Measurements from ENCODE around the gene MYG1.

DNA sequence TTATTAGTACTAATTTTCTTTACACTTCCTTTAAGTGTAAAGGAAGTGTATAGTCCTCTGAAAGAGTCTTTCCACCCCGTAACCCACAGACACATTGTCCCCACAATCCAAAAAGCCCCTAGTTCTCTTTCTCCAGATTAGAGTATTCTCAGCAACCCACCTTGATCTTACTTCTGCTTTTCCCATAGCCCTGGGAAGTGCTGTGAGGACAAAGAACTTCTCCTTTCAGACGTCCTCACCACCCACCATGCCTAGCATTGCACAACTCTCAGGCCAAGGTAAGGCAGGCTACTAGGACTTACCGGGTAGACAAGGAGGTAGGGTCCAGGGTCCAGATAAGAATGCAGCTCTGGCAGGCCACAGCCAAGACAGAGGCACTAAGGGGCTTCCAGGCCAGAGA is 14.5 kb downstream of the MYG1 start:
- no peak for TF ChIP-seq POLR2A (IDR thresholded peaks at IDR 0.05; ENCODE audit: borderline replicate concordance, extremely low read depth, insufficient read depth, insufficient read length)
- TF ChIP-seq, protein P1, sequence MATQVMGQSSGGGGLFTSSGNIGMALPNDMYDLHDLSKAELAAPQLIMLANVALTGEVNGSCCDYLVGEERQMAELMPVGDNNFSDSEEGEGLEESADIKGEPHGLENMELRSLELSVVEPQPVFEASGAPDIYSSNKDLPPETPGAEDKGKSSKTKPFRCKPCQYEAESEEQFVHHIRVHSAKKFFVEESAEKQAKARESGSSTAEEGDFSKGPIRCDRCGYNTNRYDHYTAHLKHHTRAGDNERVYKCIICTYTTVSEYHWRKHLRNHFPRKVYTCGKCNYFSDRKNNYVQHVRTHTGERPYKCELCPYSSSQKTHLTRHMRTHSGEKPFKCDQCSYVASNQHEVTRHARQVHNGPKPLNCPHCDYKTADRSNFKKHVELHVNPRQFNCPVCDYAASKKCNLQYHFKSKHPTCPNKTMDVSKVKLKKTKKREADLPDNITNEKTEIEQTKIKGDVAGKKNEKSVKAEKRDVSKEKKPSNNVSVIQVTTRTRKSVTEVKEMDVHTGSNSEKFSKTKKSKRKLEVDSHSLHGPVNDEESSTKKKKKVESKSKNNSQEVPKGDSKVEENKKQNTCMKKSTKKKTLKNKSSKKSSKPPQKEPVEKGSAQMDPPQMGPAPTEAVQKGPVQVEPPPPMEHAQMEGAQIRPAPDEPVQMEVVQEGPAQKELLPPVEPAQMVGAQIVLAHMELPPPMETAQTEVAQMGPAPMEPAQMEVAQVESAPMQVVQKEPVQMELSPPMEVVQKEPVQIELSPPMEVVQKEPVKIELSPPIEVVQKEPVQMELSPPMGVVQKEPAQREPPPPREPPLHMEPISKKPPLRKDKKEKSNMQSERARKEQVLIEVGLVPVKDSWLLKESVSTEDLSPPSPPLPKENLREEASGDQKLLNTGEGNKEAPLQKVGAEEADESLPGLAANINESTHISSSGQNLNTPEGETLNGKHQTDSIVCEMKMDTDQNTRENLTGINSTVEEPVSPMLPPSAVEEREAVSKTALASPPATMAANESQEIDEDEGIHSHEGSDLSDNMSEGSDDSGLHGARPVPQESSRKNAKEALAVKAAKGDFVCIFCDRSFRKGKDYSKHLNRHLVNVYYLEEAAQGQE (IDR thresholded peaks at IDR 0.05; ENCODE audit: low read depth) = no peak
- no peak for TF ChIP-seq SIN3A (IDR thresholded peaks at IDR 0.05; ENCODE audit: low read depth)
- TF ChIP-seq, protein P2, sequence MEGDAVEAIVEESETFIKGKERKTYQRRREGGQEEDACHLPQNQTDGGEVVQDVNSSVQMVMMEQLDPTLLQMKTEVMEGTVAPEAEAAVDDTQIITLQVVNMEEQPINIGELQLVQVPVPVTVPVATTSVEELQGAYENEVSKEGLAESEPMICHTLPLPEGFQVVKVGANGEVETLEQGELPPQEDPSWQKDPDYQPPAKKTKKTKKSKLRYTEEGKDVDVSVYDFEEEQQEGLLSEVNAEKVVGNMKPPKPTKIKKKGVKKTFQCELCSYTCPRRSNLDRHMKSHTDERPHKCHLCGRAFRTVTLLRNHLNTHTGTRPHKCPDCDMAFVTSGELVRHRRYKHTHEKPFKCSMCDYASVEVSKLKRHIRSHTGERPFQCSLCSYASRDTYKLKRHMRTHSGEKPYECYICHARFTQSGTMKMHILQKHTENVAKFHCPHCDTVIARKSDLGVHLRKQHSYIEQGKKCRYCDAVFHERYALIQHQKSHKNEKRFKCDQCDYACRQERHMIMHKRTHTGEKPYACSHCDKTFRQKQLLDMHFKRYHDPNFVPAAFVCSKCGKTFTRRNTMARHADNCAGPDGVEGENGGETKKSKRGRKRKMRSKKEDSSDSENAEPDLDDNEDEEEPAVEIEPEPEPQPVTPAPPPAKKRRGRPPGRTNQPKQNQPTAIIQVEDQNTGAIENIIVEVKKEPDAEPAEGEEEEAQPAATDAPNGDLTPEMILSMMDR (IDR thresholded peaks at IDR 0.05 in 2 of 3, conservative IDR thresholded peaks at IDR 0.05 in 1 of 3; ENCODE audit: borderline replicate concordance in 1 of 3, insufficient read depth in 1 of 3, low read depth in 2 of 3, low read length in 2 of 3) = no peak
- TF ChIP-seq EGR1 (IDR thresholded peaks at IDR 0.05; ENCODE audit: low read depth) = no peak
